Liver (tissue), 3 donors: ENCODE measurements around the gene TEX2.

Source experiments
- CTCF ChIP-seq: fragments of 150-350 bp; IDR thresholded peaks from 2 replicates; pipeline ENCODE4 v1.5.1; 2017; ENCODE audit warnings: improper control_type of control experiment, low read depth, low read length; ENCODE audit not compliant: missing input control
- HNF4A ChIP-seq, 2 donors: conservative IDR thresholded peaks; 2 replicates each; pipeline ENCODE4 v1.6.1; 2016; ENCODE audit warnings: antibody characterized with exemption in 2 of 2, mild to moderate bottlenecking in 2 of 2
- REST ChIP-seq: IDR thresholded peaks from 2 replicates; pipeline ENCODE4 v1.6.1; 2016; ENCODE audit warnings: antibody characterized with exemption, mild to moderate bottlenecking
- donor health status: healthy.
- donor health status: healthy.

- TF ChIP-seq HNF4A (conservative IDR thresholded peaks at IDR 0.05) (no peak), REST (no peak), CTCF (no peak)
Measured at GRCh38 chr17:64198331-64199090, 64.5 kb downstream of the TEX2 start.
